ENCODE data around the gene FKBP1A.

DNA sequence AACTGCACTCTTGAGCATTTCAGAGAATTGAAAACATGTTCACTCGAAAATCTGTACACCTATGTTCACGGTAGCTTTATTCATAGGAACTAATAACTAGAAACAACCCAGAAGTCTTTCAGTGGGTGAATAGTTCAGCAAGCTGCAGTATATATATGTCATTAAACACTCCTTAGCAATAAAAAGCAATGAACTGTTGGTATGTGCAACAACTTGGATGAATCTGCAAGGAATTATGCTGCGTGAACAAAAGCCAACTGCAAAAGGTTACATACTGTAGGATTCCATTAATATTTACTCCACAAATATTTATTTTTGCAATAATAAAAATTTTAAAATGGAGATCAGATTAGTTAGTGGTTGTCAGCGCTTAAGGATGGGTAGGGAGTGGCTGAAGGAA, 22.1 kb upstream of the FKBP1A start:
- TF ChIP-seq, protein P1, sequence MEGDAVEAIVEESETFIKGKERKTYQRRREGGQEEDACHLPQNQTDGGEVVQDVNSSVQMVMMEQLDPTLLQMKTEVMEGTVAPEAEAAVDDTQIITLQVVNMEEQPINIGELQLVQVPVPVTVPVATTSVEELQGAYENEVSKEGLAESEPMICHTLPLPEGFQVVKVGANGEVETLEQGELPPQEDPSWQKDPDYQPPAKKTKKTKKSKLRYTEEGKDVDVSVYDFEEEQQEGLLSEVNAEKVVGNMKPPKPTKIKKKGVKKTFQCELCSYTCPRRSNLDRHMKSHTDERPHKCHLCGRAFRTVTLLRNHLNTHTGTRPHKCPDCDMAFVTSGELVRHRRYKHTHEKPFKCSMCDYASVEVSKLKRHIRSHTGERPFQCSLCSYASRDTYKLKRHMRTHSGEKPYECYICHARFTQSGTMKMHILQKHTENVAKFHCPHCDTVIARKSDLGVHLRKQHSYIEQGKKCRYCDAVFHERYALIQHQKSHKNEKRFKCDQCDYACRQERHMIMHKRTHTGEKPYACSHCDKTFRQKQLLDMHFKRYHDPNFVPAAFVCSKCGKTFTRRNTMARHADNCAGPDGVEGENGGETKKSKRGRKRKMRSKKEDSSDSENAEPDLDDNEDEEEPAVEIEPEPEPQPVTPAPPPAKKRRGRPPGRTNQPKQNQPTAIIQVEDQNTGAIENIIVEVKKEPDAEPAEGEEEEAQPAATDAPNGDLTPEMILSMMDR (IDR thresholded peaks at IDR 0.05; ENCODE audit: low read depth, low read length), result no peak
- no peak for TF ChIP-seq POLR2A (IDR thresholded peaks at IDR 0.05; ENCODE audit: extremely low read depth, insufficient read length)
